NCI-H2196 (cell line): ENCODE results near the gene FGFBP3.
"Not testable (repeated sequence)": the region's sequence is repeated elsewhere in the genome, so short reads cannot be mapped to it uniquely, and the experiment has no call there.

Source experiments
- DNase-seq: peaks from one replicate; lab custom pipeline; 2025; ENCODE audit not compliant: unreplicated experiment; lab: John Stamatoyannopoulos, UW

Gene FGFBP3

DNA sequence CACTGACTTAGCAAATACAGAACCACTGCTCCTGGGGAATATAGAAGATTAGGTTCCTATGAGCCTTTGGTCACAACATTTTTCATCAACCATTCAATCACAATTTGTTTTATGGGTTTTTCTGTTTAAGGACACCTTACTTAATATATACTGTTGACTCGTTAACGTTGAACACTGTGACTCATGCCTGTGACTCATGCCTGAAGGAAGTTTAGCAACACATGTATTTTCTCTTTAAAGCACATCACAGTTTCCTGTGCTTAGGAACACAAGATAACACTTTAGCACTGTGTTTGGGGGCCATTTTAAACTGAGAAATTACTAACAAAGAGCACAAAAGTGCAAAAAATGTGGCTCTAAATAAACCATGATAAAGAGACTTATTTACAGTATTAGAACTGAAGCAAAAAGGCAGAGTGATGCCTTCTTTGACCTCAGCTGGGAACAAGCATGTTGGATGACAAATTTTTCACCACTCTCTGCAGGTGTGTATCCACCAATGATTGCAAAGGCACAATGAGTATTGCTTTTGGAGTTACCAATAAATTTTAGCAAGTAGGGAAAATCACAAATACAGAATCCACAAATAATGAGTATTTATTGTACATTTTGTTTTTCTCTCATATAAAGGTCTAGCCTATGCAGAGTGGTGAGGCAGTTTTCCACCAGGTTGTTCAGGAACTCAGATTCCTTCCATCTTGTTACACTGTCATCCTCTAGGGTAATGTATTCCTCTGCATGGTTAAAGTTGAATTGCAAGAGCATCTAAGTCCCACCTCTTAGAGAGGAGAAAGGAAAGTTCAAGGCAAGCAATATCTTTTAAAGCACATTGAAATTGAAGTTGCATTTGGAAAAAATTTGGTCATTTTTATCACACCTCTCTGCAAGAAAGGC lies 7.3 kb downstream of the FGFBP3 start:
- no peak for DNase-seq

DNA sequence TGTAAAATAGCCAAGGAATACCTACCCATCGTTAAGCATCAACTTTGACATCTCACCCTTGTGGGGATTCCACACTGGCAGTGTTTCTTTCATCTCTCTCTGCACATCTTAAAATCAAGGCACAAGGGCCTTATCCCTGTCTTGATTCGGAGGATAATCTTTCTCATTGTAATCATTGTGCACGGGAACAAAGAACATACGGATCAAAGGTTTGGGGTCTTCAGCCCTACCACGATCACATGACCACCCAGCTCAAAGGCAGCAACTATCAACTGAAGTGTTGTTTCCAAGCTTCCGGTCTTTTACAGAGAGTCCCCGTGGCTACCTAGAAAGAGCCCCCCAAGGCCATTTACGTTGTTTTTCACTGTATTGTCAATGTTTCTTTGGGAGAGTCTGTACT lies 11.9 kb downstream of the FGFBP3 start:
- DNase-seq: no peak

GRCh38 chr10:91896212-91896756 lies 13.0 kb downstream of the FGFBP3 start:
- DNase-seq: no peak

- not testable (repeated sequence) for DNase-seq
These were observed 15.0 kb downstream of the FGFBP3 start for GRCh38 chr10:91894261-91894685.

- DNase-seq: no peak
These were observed 16.2 kb downstream of the FGFBP3 start for GRCh38 chr10:91893051-91893450.

GRCh38 chr10:91891125-91892001 lies 17.9 kb downstream of the FGFBP3 start:
- no peak for DNase-seq

DNA sequence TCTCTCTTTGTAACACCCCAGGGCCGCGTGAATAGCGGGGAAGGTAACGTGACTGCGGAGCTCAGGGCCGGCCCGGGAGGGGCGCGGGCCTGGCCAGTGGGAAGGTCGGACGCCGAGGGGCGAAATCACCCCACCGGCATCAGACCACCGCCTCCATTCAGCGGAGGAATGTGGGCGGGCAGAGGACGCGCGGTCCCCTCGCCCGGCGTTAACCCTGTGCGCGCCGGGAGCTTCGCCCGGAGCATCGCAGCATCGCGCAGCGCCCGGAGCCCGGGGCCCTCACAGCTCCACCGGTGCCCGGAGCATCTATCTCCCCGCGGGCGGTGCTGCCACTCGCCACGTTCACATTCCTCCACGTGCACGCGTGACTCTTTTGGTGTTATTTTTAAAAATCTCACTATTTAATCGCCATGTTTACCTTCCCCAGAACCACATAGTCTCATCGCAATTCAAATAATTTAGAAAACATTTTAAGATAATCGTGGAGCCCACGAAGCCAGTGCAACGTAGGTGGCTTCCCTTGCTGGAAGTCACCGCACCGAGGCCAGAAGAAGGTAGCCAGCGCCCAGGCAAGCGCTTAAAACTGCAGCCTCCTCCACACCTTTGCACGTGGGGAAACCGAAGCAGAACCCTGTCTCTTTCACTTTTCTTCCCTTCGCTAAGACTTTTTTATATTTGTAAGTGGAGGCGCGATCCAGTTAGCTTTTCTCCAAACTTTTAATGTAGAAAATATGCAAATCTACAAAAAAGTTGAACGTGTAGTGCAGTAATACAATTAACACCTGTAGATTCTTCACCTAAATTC lies 21.8 kb downstream of the FGFBP3 start:
- DNase-seq: no peak

GRCh38 chr10:91886954-91887271 lies 22.4 kb downstream of the FGFBP3 start:
- DNase-seq: no peak

DNA sequence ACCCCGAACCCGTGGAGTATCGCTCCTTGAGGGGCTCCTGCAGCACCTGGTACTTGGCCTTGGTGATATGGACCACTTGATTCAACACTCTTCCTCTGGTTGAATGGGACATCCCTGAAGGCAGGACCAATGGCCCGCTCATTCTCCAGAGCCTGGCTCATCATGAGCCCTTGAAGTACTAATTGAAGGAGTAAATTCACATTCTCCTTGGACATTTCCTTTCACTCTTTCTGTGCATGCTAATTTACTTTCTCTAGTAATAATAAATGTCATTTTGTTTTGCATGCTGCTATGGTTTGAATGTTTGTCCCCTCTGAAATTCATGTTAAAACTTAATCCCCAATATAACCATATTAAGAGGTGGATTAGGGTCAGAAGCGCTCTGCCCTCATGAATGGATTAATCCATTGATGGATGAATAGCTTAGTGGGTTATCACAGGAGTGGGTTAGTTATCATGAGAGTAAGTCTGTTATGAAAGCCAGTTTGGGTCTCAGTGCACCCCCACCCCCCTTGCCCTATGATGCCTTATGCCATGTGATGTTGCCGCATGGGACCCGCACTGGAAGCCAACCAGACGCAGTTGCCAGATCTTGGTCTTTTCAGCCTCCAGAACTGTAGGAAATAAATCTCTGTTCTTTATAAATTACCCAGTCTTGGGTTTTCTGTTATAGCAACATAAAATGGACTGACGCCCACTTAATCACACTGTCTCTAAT lies 23.8 kb downstream of the FGFBP3 start:
- DNase-seq: no peak

GRCh38 chr10:91884536-91884935 lies 24.8 kb downstream of the FGFBP3 start:
- no peak for DNase-seq

DNA sequence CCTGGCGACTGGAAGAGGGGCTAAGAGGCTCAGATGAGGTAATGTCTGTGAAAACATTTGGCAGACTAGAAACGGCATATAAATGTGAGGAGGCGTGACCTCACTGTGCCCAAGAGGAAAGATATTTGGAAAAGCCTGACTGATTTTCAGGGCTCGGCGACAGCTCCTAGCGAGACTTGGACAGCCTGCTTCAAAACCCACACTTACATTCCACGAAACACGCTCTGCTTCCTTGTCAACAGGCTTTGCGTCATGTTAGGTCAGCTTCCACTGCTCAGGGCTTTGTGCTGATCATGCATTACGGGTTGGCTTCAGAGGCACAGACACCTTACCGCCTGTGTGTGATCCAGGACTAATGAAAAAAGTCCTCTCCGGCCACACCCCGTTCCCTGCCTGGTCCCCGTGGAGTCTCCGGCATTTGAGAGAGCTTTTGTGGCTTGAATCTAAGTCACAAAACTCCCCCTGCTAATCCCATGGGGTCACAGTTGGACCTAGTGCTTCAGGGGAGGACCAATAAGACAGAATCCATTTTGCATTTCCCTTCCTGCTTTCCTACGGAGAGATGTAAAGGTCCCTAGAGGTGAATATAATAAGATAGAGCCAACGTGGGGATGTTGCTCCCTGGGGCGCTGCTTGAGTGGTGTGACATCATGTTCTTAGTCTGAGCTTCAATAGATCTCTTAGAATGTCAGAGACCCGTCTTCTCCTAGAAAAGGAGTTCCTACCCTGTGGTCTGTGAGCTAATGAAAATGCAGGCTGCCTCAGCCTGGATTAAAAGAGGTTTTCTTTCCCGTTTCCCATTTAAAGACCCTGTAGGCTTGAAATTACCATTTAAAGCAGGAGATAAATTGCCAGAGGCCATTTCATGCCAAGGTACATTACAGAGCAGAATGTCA lies 25.5 kb downstream of the FGFBP3 start:
- no peak for DNase-seq

GRCh38 chr10:91880310-91880709 lies 29.0 kb downstream of the FGFBP3 start:
- DNase-seq: no peak

- DNase-seq: no peak
These were observed 29.6 kb downstream of the FGFBP3 start for GRCh38 chr10:91879515-91880170.

- DNase-seq: no peak
These were observed 33.5 kb downstream of the FGFBP3 start for GRCh38 chr10:91875779-91876178.

GRCh38 chr10:91875156-91875555 lies 34.1 kb downstream of the FGFBP3 start:
- DNase-seq: no peak

- DNase-seq: no peak
These were observed 43.7 kb downstream of the FGFBP3 start for GRCh38 chr10:91865562-91866081.

- no peak for DNase-seq
These were observed 44.5 kb downstream of the FGFBP3 start for GRCh38 chr10:91864744-91865143.

DNA sequence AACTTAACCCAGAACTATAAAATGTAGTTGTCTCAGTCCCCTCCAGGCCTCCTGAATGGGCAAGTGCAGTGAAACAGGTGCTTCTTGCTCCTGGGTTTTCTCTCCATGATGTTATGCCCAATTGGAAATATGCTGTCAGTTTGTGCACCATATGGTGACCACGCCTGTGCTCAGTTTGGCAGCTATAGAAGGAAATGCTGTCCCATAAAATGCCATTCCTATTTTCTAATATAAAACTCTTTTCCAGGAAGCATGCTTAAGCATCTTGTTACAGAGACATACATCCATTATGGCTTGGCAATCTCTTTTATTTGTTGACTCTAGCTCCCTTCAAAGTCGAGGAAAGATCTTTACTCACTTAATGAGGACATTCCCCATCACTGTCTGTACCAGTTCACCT lies 45.2 kb downstream of the FGFBP3 start:
- DNase-seq: no peak

GRCh38 chr10:91860885-91861284 lies 48.4 kb downstream of the FGFBP3 start:
- no peak for DNase-seq
